Measurements from ENCODE around the gene TCF20.

Gene TCF20

DNA sequence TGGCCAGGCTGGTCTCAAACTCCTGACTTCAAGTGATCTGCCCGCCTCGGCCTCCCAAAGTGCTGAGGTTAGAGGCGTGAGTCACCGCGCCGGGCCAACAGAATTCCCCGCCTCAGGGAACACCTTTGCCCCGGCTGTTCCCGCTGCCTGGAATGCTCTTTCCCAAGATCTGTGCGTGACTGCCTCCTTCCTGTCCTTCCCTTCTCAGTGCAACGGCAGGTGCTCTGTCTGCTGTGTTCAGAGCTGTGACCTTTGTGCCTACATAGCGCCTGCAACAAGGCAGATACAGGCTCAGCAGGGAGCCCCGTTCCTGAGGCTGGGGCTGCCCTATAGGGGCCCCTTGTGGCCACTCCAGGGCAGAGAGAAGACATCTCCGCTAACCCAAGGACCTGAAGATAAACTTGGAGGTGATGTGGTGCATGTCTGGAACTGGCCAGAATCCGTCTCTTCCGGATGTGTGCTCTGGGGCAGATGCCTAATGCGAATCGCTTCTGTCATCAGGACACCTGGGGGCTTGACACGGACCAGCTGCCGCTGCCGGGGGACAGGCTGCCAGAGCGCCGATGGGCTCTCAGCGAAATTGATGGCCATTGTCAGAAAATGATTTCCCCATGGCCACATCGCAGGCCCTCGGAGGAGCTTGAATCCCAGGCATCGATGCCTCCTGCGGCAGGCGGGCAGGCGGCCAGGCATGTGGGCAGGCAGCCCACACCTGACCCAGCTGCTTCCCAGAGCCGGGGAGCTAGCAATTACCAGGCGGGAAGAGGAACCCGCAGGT is 43.5 kb upstream of the TCF20 start:
- TF ChIP-seq ZFP3 (CRISPR knock-in tag; IDR thresholded peaks at IDR 0.05) (no peak), TCF4 (CRISPR knock-in tag; IDR thresholded peaks at IDR 0.05; ENCODE audit: borderline replicate concordance) (peak; percentile 26; the same call in 1 of the 2 replicates)
- peak; percentile 74 for ATAC-seq

DNA sequence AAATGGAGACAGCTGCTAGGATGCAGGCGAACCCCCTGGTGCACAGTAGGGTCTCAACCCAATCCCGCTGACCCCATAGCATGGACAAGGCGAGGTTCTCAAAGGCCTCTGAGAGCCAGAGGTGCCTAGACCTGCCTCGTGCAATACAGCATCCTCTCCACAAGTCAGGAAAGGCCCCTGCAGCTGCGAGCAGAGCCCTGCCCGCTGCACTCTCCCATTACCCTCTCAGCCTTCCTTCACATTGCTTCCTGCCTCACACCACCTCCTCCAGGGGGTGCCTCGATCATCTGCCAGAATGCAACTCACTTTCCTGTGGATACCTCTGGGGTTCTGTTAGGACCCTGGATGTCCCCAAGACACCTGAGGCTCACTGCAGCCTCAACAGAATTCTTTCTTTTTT is 42.8 kb upstream of the TCF20 start:
- no peak for ATAC-seq
- no peak for TF ChIP-seq CSDC2 (CRISPR knock-in tag; IDR thresholded peaks at IDR 0.05)

DNA sequence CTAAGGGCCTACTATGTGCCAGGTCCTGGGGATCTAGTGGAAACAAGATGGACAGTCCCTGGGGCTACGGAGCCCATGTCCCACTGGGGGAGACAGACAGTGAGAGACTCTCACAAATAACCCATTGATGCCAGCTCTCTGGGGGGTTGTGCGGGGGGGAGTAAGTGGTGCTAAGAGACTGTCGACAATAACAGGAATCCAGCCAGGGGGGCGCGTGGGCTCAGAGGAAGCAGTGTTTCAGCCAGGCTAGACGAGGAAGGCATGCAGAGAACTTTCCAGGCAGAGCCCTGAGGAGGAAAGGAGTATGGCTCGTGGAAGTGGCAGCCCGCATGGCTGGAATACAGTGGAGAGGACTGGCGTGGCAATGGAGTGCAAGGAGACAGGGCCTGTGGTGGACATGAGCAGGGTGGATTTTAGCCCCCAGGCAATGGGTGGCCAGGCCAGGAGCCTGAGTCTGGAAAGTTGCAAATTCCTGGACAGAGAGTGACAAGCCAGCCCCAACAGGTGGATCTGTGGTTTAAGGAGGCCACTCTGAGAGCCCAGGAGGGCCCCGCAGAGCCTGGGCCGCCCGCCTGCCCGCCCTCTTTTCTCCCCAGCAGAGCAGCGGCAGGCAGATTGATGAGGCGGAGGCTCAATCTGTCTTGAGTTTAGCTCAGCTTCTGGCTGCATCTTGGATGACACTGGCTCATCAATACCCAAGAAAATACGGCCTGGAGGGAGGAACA is 40.0 kb upstream of the TCF20 start:
- ATAC-seq: no peak
- TF ChIP-seq ZFP3 (CRISPR knock-in tag; IDR thresholded peaks at IDR 0.05) (no peak), ZNF8 (CRISPR knock-in tag; IDR thresholded peaks at IDR 0.05) (no peak), CSDC2 (CRISPR knock-in tag; IDR thresholded peaks at IDR 0.05) (no peak), PPARA (CRISPR knock-in tag; IDR thresholded peaks at IDR 0.05; ENCODE audit: borderline replicate concordance) (no peak), ZC3H10 (CRISPR knock-in tag; IDR thresholded peaks at IDR 0.05) (no peak), RARB (CRISPR knock-in tag; IDR thresholded peaks at IDR 0.05) (no peak), ISL1 (CRISPR knock-in tag; IDR thresholded peaks at IDR 0.05) (no peak), GLIS3 (CRISPR knock-in tag; IDR thresholded peaks at IDR 0.05) (no peak), ARNTL (CRISPR knock-in tag; IDR thresholded peaks at IDR 0.05; ENCODE audit: borderline replicate concordance, low read depth) (no peak), SNAI2 (CRISPR knock-in tag; IDR thresholded peaks at IDR 0.05) (no peak)
- TF ChIP-seq, protein P1, sequence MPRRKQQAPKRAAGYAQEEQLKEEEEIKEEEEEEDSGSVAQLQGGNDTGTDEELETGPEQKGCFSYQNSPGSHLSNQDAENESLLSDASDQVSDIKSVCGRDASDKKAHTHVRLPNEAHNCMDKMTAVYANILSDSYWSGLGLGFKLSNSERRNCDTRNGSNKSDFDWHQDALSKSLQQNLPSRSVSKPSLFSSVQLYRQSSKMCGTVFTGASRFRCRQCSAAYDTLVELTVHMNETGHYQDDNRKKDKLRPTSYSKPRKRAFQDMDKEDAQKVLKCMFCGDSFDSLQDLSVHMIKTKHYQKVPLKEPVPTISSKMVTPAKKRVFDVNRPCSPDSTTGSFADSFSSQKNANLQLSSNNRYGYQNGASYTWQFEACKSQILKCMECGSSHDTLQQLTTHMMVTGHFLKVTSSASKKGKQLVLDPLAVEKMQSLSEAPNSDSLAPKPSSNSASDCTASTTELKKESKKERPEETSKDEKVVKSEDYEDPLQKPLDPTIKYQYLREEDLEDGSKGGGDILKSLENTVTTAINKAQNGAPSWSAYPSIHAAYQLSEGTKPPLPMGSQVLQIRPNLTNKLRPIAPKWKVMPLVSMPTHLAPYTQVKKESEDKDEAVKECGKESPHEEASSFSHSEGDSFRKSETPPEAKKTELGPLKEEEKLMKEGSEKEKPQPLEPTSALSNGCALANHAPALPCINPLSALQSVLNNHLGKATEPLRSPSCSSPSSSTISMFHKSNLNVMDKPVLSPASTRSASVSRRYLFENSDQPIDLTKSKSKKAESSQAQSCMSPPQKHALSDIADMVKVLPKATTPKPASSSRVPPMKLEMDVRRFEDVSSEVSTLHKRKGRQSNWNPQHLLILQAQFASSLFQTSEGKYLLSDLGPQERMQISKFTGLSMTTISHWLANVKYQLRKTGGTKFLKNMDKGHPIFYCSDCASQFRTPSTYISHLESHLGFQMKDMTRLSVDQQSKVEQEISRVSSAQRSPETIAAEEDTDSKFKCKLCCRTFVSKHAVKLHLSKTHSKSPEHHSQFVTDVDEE (CRISPR knock-in tag; IDR thresholded peaks at IDR 0.05): no peak
- TF ChIP-seq, protein P2, sequence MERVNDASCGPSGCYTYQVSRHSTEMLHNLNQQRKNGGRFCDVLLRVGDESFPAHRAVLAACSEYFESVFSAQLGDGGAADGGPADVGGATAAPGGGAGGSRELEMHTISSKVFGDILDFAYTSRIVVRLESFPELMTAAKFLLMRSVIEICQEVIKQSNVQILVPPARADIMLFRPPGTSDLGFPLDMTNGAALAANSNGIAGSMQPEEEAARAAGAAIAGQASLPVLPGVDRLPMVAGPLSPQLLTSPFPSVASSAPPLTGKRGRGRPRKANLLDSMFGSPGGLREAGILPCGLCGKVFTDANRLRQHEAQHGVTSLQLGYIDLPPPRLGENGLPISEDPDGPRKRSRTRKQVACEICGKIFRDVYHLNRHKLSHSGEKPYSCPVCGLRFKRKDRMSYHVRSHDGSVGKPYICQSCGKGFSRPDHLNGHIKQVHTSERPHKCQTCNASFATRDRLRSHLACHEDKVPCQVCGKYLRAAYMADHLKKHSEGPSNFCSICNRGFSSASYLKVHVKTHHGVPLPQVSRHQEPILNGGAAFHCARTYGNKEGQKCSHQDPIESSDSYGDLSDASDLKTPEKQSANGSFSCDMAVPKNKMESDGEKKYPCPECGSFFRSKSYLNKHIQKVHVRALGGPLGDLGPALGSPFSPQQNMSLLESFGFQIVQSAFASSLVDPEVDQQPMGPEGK (CRISPR knock-in tag; IDR thresholded peaks at IDR 0.05; ENCODE audit: borderline replicate concordance): no peak
- TF ChIP-seq, protein P3, sequence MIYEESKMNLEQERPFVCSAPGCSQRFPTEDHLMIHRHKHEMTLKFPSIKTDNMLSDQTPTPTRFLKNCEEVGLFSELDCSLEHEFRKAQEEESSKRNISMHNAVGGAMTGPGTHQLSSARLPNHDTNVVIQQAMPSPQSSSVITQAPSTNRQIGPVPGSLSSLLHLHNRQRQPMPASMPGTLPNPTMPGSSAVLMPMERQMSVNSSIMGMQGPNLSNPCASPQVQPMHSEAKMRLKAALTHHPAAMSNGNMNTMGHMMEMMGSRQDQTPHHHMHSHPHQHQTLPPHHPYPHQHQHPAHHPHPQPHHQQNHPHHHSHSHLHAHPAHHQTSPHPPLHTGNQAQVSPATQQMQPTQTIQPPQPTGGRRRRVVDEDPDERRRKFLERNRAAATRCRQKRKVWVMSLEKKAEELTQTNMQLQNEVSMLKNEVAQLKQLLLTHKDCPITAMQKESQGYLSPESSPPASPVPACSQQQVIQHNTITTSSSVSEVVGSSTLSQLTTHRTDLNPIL (CRISPR knock-in tag; IDR thresholded peaks at IDR 0.05; ENCODE audit: low read depth): no peak
- TF ChIP-seq, protein P4, sequence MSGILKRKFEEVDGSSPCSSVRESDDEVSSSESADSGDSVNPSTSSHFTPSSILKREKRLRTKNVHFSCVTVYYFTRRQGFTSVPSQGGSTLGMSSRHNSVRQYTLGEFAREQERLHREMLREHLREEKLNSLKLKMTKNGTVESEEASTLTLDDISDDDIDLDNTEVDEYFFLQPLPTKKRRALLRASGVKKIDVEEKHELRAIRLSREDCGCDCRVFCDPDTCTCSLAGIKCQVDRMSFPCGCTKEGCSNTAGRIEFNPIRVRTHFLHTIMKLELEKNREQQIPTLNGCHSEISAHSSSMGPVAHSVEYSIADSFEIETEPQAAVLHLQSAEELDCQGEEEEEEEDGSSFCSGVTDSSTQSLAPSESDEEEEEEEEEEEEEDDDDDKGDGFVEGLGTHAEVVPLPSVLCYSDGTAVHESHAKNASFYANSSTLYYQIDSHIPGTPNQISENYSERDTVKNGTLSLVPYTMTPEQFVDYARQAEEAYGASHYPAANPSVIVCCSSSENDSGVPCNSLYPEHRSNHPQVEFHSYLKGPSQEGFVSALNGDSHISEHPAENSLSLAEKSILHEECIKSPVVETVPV (CRISPR knock-in tag; IDR thresholded peaks at IDR 0.05): no peak
- TF ChIP-seq, protein P5, sequence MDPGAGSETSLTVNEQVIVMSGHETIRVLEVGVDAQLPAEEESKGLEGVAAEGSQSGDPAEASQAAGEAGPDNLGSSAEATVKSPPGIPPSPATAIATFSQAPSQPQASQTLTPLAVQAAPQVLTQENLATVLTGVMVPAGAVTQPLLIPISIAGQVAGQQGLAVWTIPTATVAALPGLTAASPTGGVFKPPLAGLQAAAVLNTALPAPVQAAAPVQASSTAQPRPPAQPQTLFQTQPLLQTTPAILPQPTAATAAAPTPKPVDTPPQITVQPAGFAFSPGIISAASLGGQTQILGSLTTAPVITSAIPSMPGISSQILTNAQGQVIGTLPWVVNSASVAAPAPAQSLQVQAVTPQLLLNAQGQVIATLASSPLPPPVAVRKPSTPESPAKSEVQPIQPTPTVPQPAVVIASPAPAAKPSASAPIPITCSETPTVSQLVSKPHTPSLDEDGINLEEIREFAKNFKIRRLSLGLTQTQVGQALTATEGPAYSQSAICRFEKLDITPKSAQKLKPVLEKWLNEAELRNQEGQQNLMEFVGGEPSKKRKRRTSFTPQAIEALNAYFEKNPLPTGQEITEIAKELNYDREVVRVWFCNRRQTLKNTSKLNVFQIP (CRISPR knock-in tag; IDR thresholded peaks at IDR 0.05; ENCODE audit: borderline replicate concordance, low read depth): no peak

DNA sequence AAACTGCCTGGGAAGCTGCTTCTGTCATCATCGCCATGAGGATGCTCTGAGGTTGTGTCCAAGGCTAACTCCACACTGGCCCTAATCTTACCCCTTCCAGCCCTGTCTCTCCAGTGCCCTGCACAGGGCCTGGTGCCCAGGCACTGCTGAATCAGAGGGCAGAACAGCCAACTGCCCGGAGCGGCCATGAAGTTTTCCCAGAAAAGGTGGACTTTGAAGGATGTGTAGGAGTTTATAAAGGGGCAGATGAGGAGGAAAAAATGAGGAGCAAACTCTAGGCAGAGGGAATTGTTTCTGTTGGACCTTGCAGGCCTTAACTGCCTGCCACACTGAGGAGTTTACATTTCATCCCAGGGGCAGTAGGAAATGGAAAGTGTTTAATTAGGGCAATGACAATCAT is 39.4 kb upstream of the TCF20 start:
- ATAC-seq: no peak
- TF ChIP-seq ZFP3 (CRISPR knock-in tag; IDR thresholded peaks at IDR 0.05) (peak; percentile 79), ISL1 (CRISPR knock-in tag; IDR thresholded peaks at IDR 0.05) (no peak)
